Measurements from ENCODE around the gene CNOT6L. TPM values are rescaled to one million over a fixed set of nuclear protein-coding genes. Genes with fewer than 3 reads are reported as not detected.

CNOT6L gene
- total RNA-seq, 1 donor from 2014 or later: 49.4 TPM

DNA sequence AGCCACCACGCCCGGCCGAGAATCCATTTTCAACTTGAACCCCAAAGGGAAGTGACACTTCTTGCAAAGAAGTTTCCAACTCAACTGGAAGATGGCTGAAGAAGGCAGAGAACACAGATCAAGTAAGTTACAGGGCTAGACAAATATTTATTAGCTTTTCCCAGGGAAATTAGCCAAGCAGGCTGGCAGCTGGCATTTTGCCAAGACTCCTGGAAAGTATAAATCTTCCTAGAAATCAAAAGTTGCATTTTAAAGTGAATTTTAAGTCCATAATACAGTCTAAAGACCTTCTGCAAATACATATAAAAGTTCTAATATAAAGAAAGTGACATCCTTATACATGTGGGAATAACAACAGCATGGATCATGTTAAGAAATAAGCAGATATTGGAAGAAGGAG lies 40.1 kb upstream of the CNOT6L start:
- H3K4me1 Mint-ChIP-seq: peaks cover 13% of the 10 kb centered on the region
- no peaks in the 10 kb centered on the region for H3K27me3 Mint-ChIP-seq (ENCODE audit: low read depth)
- no peak overlapping the region for H3K4me3 Mint-ChIP-seq
- no peak for DNase-seq (ENCODE audit: low spot score in 2 of 2, unreplicated experiment in 2 of 2)
- no peaks in the 10 kb centered on the region for H3K9me3 Mint-ChIP-seq
- TF ChIP-seq, protein P1, sequence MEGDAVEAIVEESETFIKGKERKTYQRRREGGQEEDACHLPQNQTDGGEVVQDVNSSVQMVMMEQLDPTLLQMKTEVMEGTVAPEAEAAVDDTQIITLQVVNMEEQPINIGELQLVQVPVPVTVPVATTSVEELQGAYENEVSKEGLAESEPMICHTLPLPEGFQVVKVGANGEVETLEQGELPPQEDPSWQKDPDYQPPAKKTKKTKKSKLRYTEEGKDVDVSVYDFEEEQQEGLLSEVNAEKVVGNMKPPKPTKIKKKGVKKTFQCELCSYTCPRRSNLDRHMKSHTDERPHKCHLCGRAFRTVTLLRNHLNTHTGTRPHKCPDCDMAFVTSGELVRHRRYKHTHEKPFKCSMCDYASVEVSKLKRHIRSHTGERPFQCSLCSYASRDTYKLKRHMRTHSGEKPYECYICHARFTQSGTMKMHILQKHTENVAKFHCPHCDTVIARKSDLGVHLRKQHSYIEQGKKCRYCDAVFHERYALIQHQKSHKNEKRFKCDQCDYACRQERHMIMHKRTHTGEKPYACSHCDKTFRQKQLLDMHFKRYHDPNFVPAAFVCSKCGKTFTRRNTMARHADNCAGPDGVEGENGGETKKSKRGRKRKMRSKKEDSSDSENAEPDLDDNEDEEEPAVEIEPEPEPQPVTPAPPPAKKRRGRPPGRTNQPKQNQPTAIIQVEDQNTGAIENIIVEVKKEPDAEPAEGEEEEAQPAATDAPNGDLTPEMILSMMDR (IDR thresholded peaks at IDR 0.05; ENCODE audit: unreplicated experiment): no peak
- H3K36me3 Mint-ChIP-seq: no peaks in the 10 kb centered on the region
- H3K27ac Mint-ChIP-seq: no peak overlapping the region

DNA sequence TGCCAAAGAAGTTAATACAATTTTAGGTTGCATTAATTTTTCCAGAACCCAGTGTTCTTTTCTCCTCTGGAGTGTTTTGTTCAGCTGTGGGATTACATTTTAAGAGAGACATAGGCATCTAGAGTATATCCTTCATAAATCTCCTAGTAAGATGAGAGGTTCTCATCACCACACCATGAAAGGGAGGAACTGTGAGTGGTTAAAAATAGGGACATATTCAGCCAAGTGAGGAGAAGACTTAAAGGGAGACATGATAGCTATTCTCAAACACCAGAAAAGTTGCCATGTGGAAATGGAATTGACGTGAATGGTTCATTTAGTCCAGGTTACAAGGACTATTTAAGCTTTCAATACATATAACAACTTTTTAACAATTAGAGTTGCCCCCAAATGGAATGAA lies 37.0 kb upstream of the CNOT6L start:
- Mint-ChIP-seq H3K27me3 (ENCODE audit: low read depth) (no peaks in the 10 kb centered on the region), H3K27ac (no peak overlapping the region), H3K4me1 (peaks cover 1% of the 10 kb centered on the region), H3K4me3 (no peak overlapping the region), H3K9me3 (no peaks in the 10 kb centered on the region), H3K36me3 (no peaks in the 10 kb centered on the region)
- TF ChIP-seq, protein P1 (IDR thresholded peaks at IDR 0.05; ENCODE audit: unreplicated experiment): no peak
- no peak for DNase-seq (ENCODE audit: low spot score in 2 of 2, unreplicated experiment in 2 of 2)

DNA sequence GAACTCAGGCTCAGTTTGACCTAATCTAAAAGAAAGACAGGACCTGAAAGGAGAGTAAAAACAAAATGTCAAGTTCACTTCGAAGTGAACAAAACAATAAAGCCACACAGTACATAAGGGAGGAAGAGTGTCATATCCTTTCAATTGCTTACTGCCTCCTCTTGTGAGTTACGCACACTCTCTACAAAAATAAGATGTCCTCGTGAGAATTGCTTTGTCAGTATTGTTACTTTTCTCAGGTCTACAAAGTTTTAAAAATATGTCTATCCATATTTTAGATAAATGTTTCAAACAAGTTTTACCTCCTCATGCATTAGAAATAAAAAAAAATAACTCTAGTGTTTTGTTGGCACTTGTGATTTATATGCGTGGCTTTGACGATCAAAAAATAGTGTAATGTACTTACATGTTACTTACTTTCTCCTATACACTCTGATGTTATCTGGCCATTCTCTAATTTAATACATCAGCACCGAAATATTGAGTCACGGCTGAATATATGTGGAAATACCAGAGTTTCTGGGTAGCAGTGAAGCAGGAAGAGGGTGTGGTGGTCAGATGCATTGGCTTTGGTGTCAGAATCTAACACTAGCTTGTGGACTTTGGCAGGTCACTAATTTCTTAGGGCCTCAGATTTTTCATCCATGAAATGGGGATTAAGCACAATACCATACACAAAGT lies 35.4 kb upstream of the CNOT6L start:
- Mint-ChIP-seq H3K27ac (no peak overlapping the region), H3K36me3 (no peaks in the 10 kb centered on the region), H3K4me3 (no peak overlapping the region), H3K4me1 (no peaks in the 10 kb centered on the region), H3K9me3 (no peaks in the 10 kb centered on the region), H3K27me3 (ENCODE audit: low read depth) (no peaks in the 10 kb centered on the region)
- TF ChIP-seq, protein P1 (IDR thresholded peaks at IDR 0.05; ENCODE audit: unreplicated experiment): no peak
- no peak for DNase-seq (ENCODE audit: low spot score in 2 of 2, unreplicated experiment in 2 of 2)

DNA sequence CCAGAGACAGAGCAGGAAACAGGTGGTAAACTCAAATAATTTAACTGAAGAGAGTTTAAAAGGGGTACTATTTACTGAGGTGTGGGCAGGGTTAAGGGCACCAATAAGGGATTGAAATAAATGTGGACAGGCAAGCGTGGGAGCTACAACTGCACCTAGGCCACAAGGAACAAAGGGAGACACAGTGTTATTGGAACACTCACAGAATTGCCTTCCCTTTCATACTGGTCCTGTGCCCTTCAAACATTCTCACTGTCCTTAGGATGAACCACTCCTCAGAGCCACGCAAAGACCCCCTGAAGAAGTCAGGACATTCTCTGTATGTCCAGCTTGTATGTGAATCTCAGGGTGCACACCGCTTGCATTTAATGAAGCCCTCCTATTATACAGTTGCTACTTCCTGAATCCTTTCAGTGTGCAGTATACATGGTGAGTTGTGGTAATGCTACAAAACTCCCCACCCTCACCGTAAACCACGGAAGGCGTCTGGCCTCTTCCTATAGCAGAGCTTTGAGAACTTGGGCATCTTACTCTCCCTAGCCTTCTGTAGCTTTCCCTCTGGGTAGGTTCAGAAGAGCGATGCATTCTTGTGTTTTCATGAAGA lies 33.8 kb upstream of the CNOT6L start:
- no peaks in the 10 kb centered on the region for H3K4me1 Mint-ChIP-seq
- H3K36me3 Mint-ChIP-seq: no peaks in the 10 kb centered on the region
- TF ChIP-seq, protein P1 (IDR thresholded peaks at IDR 0.05; ENCODE audit: unreplicated experiment): no peak
- H3K4me3 Mint-ChIP-seq: no peak overlapping the region
- H3K9me3 Mint-ChIP-seq: no peaks in the 10 kb centered on the region
- DNase-seq (ENCODE audit: low spot score in 2 of 2, unreplicated experiment in 2 of 2): no peak
- no peaks in the 10 kb centered on the region for H3K27me3 Mint-ChIP-seq (ENCODE audit: low read depth)
- H3K27ac Mint-ChIP-seq: no peak overlapping the region

DNA sequence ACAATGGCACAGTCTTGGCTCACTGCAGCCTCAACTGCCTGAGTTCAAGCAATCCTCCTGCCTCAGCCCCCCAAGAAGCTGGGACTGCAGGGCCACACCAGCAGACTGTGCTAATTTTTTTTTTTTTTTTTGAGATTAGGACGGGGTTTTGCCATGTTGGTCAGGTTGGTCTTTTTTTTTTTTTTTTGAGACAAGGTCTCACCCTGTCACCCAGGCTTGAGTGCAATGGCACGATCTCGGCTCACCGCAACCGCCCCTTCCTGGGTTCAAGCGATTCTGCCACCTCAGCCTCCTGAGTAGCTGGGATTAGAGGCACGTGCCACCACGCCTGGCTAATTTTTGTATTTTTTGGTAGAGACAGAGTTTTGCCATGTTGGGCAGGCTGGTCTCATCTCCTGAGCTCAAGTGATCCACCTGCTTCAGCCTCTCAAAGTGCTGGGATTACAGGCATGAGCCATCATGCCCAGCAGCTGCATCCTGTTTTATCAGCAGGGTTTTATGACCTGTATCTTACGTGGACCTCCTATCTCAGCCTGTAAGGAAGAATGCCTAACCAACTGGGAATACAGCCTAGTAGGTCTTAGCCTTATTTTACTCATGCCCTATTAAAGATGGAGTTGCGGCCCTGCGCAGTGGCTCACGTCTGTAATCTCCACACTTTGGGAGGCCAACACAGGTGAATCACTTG lies 30.3 kb upstream of the CNOT6L start:
- H3K36me3 Mint-ChIP-seq: no peaks in the 10 kb centered on the region
- no peak overlapping the region for H3K4me3 Mint-ChIP-seq
- no peak for DNase-seq (ENCODE audit: low spot score in 2 of 2, unreplicated experiment in 2 of 2)
- H3K4me1 Mint-ChIP-seq: no peaks in the 10 kb centered on the region
- H3K27me3 Mint-ChIP-seq (ENCODE audit: low read depth): no peaks in the 10 kb centered on the region
- H3K27ac Mint-ChIP-seq: no peak overlapping the region
- TF ChIP-seq, protein P1 (IDR thresholded peaks at IDR 0.05; ENCODE audit: unreplicated experiment): no peak
- H3K9me3 Mint-ChIP-seq: no peaks in the 10 kb centered on the region
